Measurements from ENCODE around the gene KAT5. TPM values are rescaled to one million over a fixed set of nuclear protein-coding genes. Genes with fewer than 3 reads are reported as not detected.
"Not testable (repeated sequence)": the region's sequence is repeated elsewhere in the genome, so short reads cannot be mapped to it uniquely, and the experiment has no call there.

KAT5 gene
- total and polyA plus RNA-seq, 7 experiments from 2014 or later = 36.8 to 133 (median 104) TPM

DNA sequence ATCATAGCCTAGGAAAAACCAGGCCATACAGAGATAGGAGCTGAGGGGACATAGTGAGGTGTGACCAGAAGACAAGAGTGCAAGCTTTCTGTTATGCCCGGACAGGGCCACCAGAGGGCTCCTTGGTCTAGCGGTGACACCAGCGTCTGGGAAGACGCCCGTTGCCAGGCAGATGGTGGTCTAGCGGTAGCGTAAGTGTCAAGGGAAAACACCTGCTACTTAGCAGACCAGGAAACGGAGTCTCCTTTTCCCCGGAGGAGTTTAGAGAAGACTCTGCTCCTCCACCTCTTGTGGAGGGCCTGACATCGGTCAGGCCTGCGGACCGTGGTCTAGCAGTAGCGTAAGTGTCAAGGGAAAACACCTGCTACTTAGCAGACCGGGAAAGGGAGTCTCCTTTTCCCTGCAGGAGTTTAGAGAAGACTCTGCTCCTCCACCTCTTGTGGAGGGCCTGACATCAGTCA is 5.7 kb upstream of the KAT5 start:
- DNase-seq = peak; percentile 43 to 73 (median 66)
- H3K27ac ChIP-seq (ENCODE audit: low read depth, low read length); H3K27ac Mint-ChIP-seq; H3K9me3 Mint-ChIP-seq; H3K4me1 ChIP-seq (ENCODE audit: control insufficient read depth in 2 of 2, insufficient read depth in 2 of 2, low read length in 2 of 2); H3K9me3 ChIP-seq (ENCODE audit: control insufficient read depth in 2 of 3, low read length in 3 of 3); H3K36me3 Mint-ChIP-seq; POLR2A ChIA-PET; H3K36me3 ChIP-seq (ENCODE audit: control insufficient read depth in 2 of 3, insufficient read depth in 3 of 3, low read length in 3 of 3); H3K4me3 ChIP-seq (ENCODE audit: low read length); ATAC-seq; H3K27me3 ChIP-seq (ENCODE audit: control insufficient read depth in 2 of 2, insufficient read depth in 2 of 2, low read length in 2 of 2): not testable (repeated sequence)
- peaks cover 0 to 14% (median 4%) of the 10 kb centered on the region in 7 donors for H3K4me1 Mint-ChIP-seq
- peak overlapping the region in 3 of 10 donors; percentile 28 to 34 (median 33) for H3K4me3 Mint-ChIP-seq
- intact Hi-C loops (cut with micrococcal nuclease) = loop anchor here (1.0 kb wide), 4 partner anchors 80 to 316 kb away; no protein-coding TSS in a partner anchor
- peaks cover 0 to 12% (median 0%) of the 10 kb centered on the region in 5 donors for H3K27me3 Mint-ChIP-seq
- CTCF ChIA-PET = interaction anchor here (1.0 to 2.5 kb wide), 6 partner anchors 10 to 316 kb away, joined by 3 to 13 read pairs (median 4); no protein-coding TSS in a partner anchor

DNA sequence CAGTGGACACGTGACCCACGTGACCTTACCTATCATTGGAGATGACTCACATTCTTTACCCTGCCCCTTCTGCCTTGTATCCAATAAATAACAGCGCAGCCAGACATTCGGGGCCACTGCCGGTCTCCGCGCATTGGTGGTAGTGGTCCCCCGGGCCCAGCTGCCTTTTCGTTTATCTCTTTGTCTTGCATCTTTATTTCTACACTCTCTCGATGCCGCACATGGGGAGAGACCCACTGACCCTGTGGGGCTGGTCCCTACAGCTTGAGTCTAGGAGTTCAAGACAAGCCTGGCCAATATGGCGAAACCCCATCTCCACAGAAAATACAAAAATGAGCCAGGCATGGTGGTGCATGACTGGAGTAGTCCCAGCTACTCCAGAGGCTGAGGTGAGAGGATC is 5.0 kb upstream of the KAT5 start:
- H3K36me3 ChIP-seq (ENCODE audit: control insufficient read depth in 2 of 3, insufficient read depth in 3 of 3, low read length in 3 of 3); ATAC-seq; H3K4me1 ChIP-seq (ENCODE audit: control insufficient read depth in 2 of 2, insufficient read depth in 2 of 2, low read length in 2 of 2); H3K36me3 Mint-ChIP-seq; DNase-seq; H3K4me3 ChIP-seq (ENCODE audit: low read length); H3K27me3 ChIP-seq (ENCODE audit: control insufficient read depth in 2 of 2, insufficient read depth in 2 of 2, low read length in 2 of 2); H3K9me3 Mint-ChIP-seq; H3K9me3 ChIP-seq (ENCODE audit: control insufficient read depth in 2 of 3, low read length in 3 of 3); H3K27ac ChIP-seq (ENCODE audit: low read depth, low read length); intact Hi-C loops (cut with micrococcal nuclease): not testable (repeated sequence)
- H3K27me3 Mint-ChIP-seq = peaks cover 0 to 12% (median 0%) of the 10 kb centered on the region in 5 donors
- H3K4me1 Mint-ChIP-seq = peaks cover 0 to 18% (median 5%) of the 10 kb centered on the region in 7 donors
- POLR2A ChIA-PET = interaction anchor here (0.6 kb wide), 1 partner anchor 227 kb away, joined by 3 read pairs; no protein-coding TSS in a partner anchor
- CTCF ChIA-PET = interaction anchor here (1.0 kb wide), 1 partner anchor 110 kb away, joined by 6 read pairs; no protein-coding TSS in a partner anchor
- peak overlapping the region in 1 of 10 donors; percentile 12 for H3K4me3 Mint-ChIP-seq
- H3K27ac Mint-ChIP-seq = peak overlapping the region in 2 of 9 donors; percentile 38 to 51

DNA sequence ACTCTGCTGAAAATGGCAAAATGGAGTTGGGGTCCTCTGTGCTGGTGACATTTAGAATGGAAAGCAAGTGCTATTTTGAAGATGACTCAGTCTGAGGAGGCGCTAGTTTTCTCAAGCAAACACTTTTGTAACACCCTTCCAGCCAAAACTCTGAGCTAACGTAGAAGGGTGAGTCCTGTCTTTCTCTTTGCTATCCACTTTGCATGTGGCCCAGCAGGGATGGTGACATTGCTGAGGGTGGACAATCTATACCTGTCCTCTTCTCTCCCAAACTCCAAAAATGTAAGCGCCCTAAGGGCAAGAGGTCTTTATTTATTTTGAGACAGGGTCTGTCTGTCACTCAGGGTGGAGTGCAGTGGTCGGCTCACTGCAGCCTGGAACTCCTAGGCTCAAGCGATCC is 3.6 kb upstream of the KAT5 start:
- Histone ChIP-seq H3K27ac (ENCODE audit: low read depth, low read length) (no peak overlapping the region), H3K4me1 (ENCODE audit: control insufficient read depth in 2 of 2, insufficient read depth in 2 of 2, low read length in 2 of 2) (peaks cover 5 to 9% of the 10 kb centered on the region in 2 donors), H3K36me3 (ENCODE audit: control insufficient read depth in 2 of 3, insufficient read depth in 3 of 3, low read length in 3 of 3) (peaks cover 0 to 11% (median 1%) of the 10 kb centered on the region in 3 experiments), H3K4me3 (ENCODE audit: low read length) (no peak overlapping the region), H3K27me3 (ENCODE audit: control insufficient read depth in 2 of 2, insufficient read depth in 2 of 2, low read length in 2 of 2) (no peaks in the 10 kb centered on the region), H3K9me3 (ENCODE audit: control insufficient read depth in 2 of 3, low read length in 3 of 3) (no peaks in the 10 kb centered on the region)
- no peak for ATAC-seq
- Mint-ChIP-seq H3K9me3 (peaks cover 0 to 6% (median 0%) of the 10 kb centered on the region in 11 donors), H3K4me1 (peaks cover 3 to 24% (median 17%) of the 10 kb centered on the region in 7 donors), H3K36me3 (peaks cover 0 to 4% (median 2%) of the 10 kb centered on the region in 5 donors), H3K4me3 (no peak overlapping the region), H3K27me3 (peaks cover 0 to 8% (median 0%) of the 10 kb centered on the region in 5 donors), H3K27ac (no peak overlapping the region)
- intact Hi-C loops (cut with micrococcal nuclease) = no loop called here
- ChIA-PET CTCF (interaction anchor here (0.9 to 1.4 kb wide), 3 partner anchors 18 to 177 kb away, joined by 3 read pairs; no protein-coding TSS in a partner anchor), POLR2A (no interaction called here)
- no peak for DNase-seq

DNA sequence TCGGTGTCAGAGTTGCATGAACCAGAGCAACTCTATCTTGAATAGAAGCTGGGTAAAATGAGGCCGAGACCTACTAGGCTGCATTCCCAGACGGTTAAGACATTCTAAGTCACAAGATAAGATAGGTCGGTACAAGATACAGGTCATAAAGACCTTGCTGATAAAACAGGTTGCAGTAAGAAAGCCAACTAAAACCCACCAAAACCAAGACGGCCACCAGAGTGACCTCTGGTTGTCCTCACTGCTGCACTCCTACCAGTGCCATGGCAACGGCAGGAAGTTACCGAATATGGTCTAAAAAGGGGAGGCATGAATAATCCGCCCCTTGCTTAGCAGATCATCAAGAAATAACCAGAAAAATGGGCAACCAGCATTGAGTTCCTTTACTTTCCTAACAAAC is 2.4 kb upstream of the KAT5 start:
- H3K36me3 ChIP-seq (ENCODE audit: control insufficient read depth in 2 of 3, insufficient read depth in 3 of 3, low read length in 3 of 3) = peaks cover 5 to 23% (median 9%) of the 10 kb centered on the region in 3 experiments
- H3K4me1 Mint-ChIP-seq = peaks cover 7 to 31% (median 25%) of the 10 kb centered on the region in 7 donors
- intact Hi-C loops (cut with micrococcal nuclease) = loop anchor here (2.0 to 5.0 kb wide), 2 partner anchors 47 to 137 kb away; partner anchors contain the start of genes FAM89B (in 1 of the 2), RELA (in 1 of the 2) and ZNRD2 (in 1 of the 2)
- no peak overlapping the region for H3K27ac Mint-ChIP-seq
- no peak overlapping the region for H3K27ac ChIP-seq (ENCODE audit: low read depth, low read length)
- ChIA-PET CTCF (interaction anchor here (0.6 to 0.9 kb wide), 2 partner anchors 20 to 56 kb away, joined by 3 to 5 read pairs; no protein-coding TSS in a partner anchor), POLR2A (no interaction called here)
- H3K9me3 Mint-ChIP-seq = peaks cover 0 to 6% (median 0%) of the 10 kb centered on the region in 11 donors
- H3K4me3 ChIP-seq (ENCODE audit: low read length) = no peak overlapping the region
- H3K27me3 Mint-ChIP-seq = peaks cover 0 to 5% (median 0%) of the 10 kb centered on the region in 5 donors
- ATAC-seq = no peak
- H3K4me1 ChIP-seq (ENCODE audit: control insufficient read depth in 2 of 2, insufficient read depth in 2 of 2, low read length in 2 of 2) = peaks cover 5 to 9% of the 10 kb centered on the region in 2 donors
- H3K9me3 ChIP-seq (ENCODE audit: control insufficient read depth in 2 of 3, low read length in 3 of 3) = no peaks in the 10 kb centered on the region
- H3K27me3 ChIP-seq (ENCODE audit: control insufficient read depth in 2 of 2, insufficient read depth in 2 of 2, low read length in 2 of 2) = no peaks in the 10 kb centered on the region
- H3K4me3 Mint-ChIP-seq = peak overlapping the region in 1 of 10 donors; percentile 1
- peaks cover 2 to 12% (median 7%) of the 10 kb centered on the region in 5 donors for H3K36me3 Mint-ChIP-seq
- DNase-seq = no peak

DNA sequence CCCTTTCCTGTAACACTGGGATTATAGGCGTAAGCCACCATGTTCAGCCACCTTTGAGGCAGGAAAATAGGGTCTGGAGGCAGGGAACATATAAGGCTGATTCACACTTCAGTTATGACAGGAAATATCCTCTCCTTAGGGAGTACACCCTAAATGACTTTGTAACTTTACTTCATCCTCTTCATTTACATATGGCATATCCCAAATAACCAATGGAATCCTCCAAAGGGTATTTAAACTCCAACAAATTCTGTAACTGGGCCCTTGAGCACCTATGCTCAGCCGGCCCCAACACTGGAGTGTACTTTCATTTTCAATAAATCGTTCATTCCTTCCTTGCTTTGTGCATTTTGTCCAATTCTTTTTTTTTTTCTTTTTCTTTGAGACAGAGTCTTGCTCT is 1.6 kb upstream of the KAT5 start:
- H3K27me3 Mint-ChIP-seq = peaks cover 0 to 5% (median 0%) of the 10 kb centered on the region in 5 donors
- ChIA-PET POLR2A (interaction anchor here (2.9 to 3.1 kb wide), 2 partner anchors 11 to 108 kb away, joined by 20 to 42 read pairs; partner anchors contain the start of gene RNASEH2C), CTCF (interaction anchor here (0.6 to 2.9 kb wide), 10 partner anchors 13 to 281 kb away, joined by 3 to 29 read pairs (median 6); partner anchors contain the start of gene MUS81)
- H3K9me3 Mint-ChIP-seq = peaks cover 0 to 6% (median 0%) of the 10 kb centered on the region in 11 donors
- Histone ChIP-seq H3K4me1 (ENCODE audit: control insufficient read depth in 2 of 2, insufficient read depth in 2 of 2, low read length in 2 of 2) (peaks cover 5 to 9% of the 10 kb centered on the region in 2 donors), H3K4me3 (ENCODE audit: low read length) (no peak overlapping the region), H3K27me3 (ENCODE audit: control insufficient read depth in 2 of 2, insufficient read depth in 2 of 2, low read length in 2 of 2) (no peaks in the 10 kb centered on the region), H3K36me3 (ENCODE audit: control insufficient read depth in 2 of 3, insufficient read depth in 3 of 3, low read length in 3 of 3) (peaks cover 11 to 31% (median 14%) of the 10 kb centered on the region in 3 experiments), H3K9me3 (ENCODE audit: control insufficient read depth in 2 of 3, low read length in 3 of 3) (no peaks in the 10 kb centered on the region), H3K27ac (ENCODE audit: low read depth, low read length) (no peak overlapping the region)
- intact Hi-C loops (cut with micrococcal nuclease) = loop anchor here (2.0 to 5.0 kb wide), 2 partner anchors 48 to 138 kb away; partner anchors contain the start of genes FAM89B (in 1 of the 2), RELA (in 1 of the 2) and ZNRD2 (in 1 of the 2)
- DNase-seq (no peak), ATAC-seq (no peak)
- H3K4me1 Mint-ChIP-seq = peaks cover 12 to 35% (median 26%) of the 10 kb centered on the region in 7 donors
- peak overlapping the region in 1 of 10 donors; percentile 17 for H3K4me3 Mint-ChIP-seq
- no peak overlapping the region for H3K27ac Mint-ChIP-seq
- peaks cover 7 to 18% (median 13%) of the 10 kb centered on the region in 5 donors for H3K36me3 Mint-ChIP-seq

DNA sequence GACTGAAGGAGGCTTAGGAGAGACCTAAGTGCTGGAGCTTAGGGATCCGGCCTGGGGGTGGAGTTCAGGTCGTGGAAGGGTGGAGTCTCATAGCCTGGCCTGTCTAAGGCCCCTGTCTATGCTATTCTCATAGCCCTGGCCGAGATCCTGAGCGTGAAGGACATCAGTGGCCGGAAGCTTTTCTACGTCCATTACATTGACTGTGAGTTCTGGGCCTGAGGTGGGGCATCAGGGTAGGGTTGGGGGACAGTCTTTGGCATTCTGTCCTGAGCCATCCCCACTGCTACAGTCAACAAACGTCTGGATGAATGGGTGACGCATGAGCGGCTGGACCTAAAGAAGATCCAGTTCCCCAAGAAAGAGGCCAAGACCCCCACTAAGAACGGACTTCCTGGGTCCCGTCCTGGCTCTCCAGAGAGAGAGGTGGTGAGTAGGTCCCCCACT is 603 bp downstream of the KAT5 start:
- ATAC-seq = no peak
- Histone ChIP-seq H3K36me3 (ENCODE audit: control insufficient read depth in 2 of 3, insufficient read depth in 3 of 3, low read length in 3 of 3) (peaks cover 11 to 51% (median 24%) of the 10 kb centered on the region in 3 experiments), H3K9me3 (ENCODE audit: control insufficient read depth in 2 of 3, low read length in 3 of 3) (no peaks in the 10 kb centered on the region), H3K27me3 (ENCODE audit: control insufficient read depth in 2 of 2, insufficient read depth in 2 of 2, low read length in 2 of 2) (no peaks in the 10 kb centered on the region), H3K4me3 (ENCODE audit: low read length) (peak overlapping the region; percentile 100), H3K4me1 (ENCODE audit: control insufficient read depth in 2 of 2, insufficient read depth in 2 of 2, low read length in 2 of 2) (peaks cover 5 to 9% of the 10 kb centered on the region in 2 donors), H3K27ac (ENCODE audit: low read depth, low read length) (peak overlapping the region; percentile 95)
- Mint-ChIP-seq H3K4me1 (peaks cover 12 to 43% (median 29%) of the 10 kb centered on the region in 7 donors), H3K9me3 (peaks cover 0 to 6% (median 0%) of the 10 kb centered on the region in 11 donors), H3K4me3 (peak overlapping the region; percentile 91 to 99 (median 95)), H3K27me3 (peaks cover 0 to 5% (median 0%) of the 10 kb centered on the region in 5 donors), H3K36me3 (peaks cover 7 to 31% (median 13%) of the 10 kb centered on the region in 5 donors), H3K27ac (peak overlapping the region; percentile 93 to 100 (median 99))
- no peak for DNase-seq
- intact Hi-C loops (cut with micrococcal nuclease) = loop anchor here (1.0 to 5.0 kb wide), 15 partner anchors 8 to 340 kb away; partner anchors contain the start of genes BANF1 (in 2 of the 2), EIF1AD (in 2 of the 2), RNASEH2C (in 2 of the 2) and AP5B1 (in 1 of the 2)
- POLR2A ChIA-PET = interaction anchor here (0.6 to 3.1 kb wide), 20 partner anchors 9 to 578 kb away, joined by 3 to 42 read pairs (median 7); partner anchors contain the start of genes CCDC85B, CFL1, MAP3K11 and MUS81
- CTCF ChIA-PET = interaction anchor here (1.1 to 2.9 kb wide), 10 partner anchors 8 to 276 kb away, joined by 3 to 29 read pairs (median 8); partner anchors contain the start of genes MUS81, PCNX3 and RNASEH2C
